ENCODE results near the gene GNG2. TPM values are rescaled to one million over a fixed set of nuclear protein-coding genes. Genes with fewer than 3 reads are reported as not detected.

The GNG2 gene
- total and polyA plus RNA-seq, 10 of the 15 experiments (the other 5 are each of a cell fraction or from before 2014, with no cell fraction given): 31.6 to 114 (median 66.4) TPM

- TF ChIP-seq PAX5 (IDR thresholded peaks at IDR 0.05; ENCODE audit: borderline replicate concordance, low read depth, low read length): peak; percentile 97
- TF ChIP-seq, protein P1, sequence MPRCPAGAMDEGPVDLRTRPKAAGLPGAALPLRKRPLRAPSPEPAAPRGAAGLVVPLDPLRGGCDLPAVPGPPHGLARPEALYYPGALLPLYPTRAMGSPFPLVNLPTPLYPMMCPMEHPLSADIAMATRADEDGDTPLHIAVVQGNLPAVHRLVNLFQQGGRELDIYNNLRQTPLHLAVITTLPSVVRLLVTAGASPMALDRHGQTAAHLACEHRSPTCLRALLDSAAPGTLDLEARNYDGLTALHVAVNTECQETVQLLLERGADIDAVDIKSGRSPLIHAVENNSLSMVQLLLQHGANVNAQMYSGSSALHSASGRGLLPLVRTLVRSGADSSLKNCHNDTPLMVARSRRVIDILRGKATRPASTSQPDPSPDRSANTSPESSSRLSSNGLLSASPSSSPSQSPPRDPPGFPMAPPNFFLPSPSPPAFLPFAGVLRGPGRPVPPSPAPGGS (IDR thresholded peaks at IDR 0.05; ENCODE audit: borderline replicate concordance, insufficient read depth, low read depth, low read length, poor library complexity, severe bottlenecking): peak; percentile 48
- TF ChIP-seq NFIC (IDR thresholded peaks at IDR 0.05; ENCODE audit: low read depth, low read length): peak; percentile 84
- peak; percentile 65; the same call in 1 of the 2 replicates for TF ChIP-seq MTA3 (IDR thresholded peaks at IDR 0.05; ENCODE audit: borderline replicate concordance, low read length)
- TF ChIP-seq, protein P2, sequence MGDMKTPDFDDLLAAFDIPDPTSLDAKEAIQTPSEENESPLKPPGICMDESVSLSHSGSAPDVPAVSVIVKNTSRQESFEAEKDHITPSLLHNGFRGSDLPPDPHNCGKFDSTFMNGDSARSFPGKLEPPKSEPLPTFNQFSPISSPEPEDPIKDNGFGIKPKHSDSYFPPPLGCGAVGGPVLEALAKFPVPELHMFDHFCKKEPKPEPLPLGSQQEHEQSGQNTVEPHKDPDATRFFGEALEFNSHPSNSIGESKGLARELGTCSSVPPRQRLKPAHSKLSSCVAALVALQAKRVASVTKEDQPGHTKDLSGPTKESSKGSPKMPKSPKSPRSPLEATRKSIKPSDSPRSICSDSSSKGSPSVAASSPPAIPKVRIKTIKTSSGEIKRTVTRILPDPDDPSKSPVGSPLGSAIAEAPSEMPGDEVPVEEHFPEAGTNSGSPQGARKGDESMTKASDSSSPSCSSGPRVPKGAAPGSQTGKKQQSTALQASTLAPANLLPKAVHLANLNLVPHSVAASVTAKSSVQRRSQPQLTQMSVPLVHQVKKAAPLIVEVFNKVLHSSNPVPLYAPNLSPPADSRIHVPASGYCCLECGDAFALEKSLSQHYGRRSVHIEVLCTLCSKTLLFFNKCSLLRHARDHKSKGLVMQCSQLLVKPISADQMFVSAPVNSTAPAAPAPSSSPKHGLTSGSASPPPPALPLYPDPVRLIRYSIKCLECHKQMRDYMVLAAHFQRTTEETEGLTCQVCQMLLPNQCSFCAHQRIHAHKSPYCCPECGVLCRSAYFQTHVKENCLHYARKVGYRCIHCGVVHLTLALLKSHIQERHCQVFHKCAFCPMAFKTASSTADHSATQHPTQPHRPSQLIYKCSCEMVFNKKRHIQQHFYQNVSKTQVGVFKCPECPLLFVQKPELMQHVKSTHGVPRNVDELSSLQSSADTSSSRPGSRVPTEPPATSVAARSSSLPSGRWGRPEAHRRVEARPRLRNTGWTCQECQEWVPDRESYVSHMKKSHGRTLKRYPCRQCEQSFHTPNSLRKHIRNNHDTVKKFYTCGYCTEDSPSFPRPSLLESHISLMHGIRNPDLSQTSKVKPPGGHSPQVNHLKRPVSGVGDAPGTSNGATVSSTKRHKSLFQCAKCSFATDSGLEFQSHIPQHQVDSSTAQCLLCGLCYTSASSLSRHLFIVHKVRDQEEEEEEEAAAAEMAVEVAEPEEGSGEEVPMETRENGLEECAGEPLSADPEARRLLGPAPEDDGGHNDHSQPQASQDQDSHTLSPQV (IDR thresholded peaks at IDR 0.05): no peak
- peak; percentile 93 for TF ChIP-seq TCF12 (IDR thresholded peaks at IDR 0.05; ENCODE audit: low read depth, low read length)
- no peak for TF ChIP-seq ZNF274 (IDR thresholded peaks at IDR 0.05; ENCODE audit: insufficient read depth, insufficient read length)
- TF ChIP-seq FOXK2 (IDR thresholded peaks at IDR 0.05): no peak
- TF ChIP-seq IKZF2 (IDR thresholded peaks at IDR 0.05): peak; percentile 99
- TF ChIP-seq, protein P3, sequence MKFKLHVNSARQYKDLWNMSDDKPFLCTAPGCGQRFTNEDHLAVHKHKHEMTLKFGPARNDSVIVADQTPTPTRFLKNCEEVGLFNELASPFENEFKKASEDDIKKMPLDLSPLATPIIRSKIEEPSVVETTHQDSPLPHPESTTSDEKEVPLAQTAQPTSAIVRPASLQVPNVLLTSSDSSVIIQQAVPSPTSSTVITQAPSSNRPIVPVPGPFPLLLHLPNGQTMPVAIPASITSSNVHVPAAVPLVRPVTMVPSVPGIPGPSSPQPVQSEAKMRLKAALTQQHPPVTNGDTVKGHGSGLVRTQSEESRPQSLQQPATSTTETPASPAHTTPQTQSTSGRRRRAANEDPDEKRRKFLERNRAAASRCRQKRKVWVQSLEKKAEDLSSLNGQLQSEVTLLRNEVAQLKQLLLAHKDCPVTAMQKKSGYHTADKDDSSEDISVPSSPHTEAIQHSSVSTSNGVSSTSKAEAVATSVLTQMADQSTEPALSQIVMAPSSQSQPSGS (IDR thresholded peaks at IDR 0.05; ENCODE audit: low read length): peak; percentile 55
- no peak for TF ChIP-seq ESRRA (IDR thresholded peaks at IDR 0.05; ENCODE audit: low read length)
- TF ChIP-seq USF2 (IDR thresholded peaks at IDR 0.05; ENCODE audit: borderline replicate concordance, low read depth, low read length): no peak
- TF ChIP-seq RUNX3 (IDR thresholded peaks at IDR 0.05; ENCODE audit: low read length): peak; percentile 87
- 0 out of 2 replicates have a peak, but pooled peaks have one; percentile 42 for TF ChIP-seq CBFB (IDR thresholded peaks at IDR 0.05; ENCODE audit: low read depth)
- TF ChIP-seq BRCA1 (IDR thresholded peaks at IDR 0.05; ENCODE audit: low read depth, low read length): no peak
- no peak for TF ChIP-seq NFYA (IDR thresholded peaks at IDR 0.05; ENCODE audit: borderline replicate concordance, low read depth, low read length)
- peak; percentile 98 for TF ChIP-seq IKZF1 (conservative IDR thresholded peaks at IDR 0.05)
- TF ChIP-seq POU2F2 (IDR thresholded peaks at IDR 0.05; ENCODE audit: borderline replicate concordance, low read depth, low read length): 0 out of 3 replicates have a peak, but pooled peaks have one; percentile 30
- TF ChIP-seq ELK1 (IDR thresholded peaks at IDR 0.05; ENCODE audit: low read depth, low read length): no peak
- no peak for TF ChIP-seq SMC3 (IDR thresholded peaks at IDR 0.05; ENCODE audit: borderline replicate concordance, low read length)
- TF ChIP-seq POLR2A (IDR thresholded peaks at IDR 0.05; ENCODE audit: low read depth, low read length): no peak
Observed at GRCh38 chr14:51844081-51844881, 16.1 kb upstream of the GNG2 start (continued).
